Panc1 (cell line): Measurements from ENCODE around the gene STARD10. TPM values are rescaled to one million over a fixed set of nuclear protein-coding genes. Genes with fewer than 3 reads are reported as not detected.

Experiments
- ATAC-seq: fragments of 200-7000 bp; cut with Tn5 transposase; 2 replicates; pipeline ENCODE4 v1.9.1; 2020; ENCODE audit warnings: mild to moderate bottlenecking, moderate library complexity
- BruUV-seq: library from RNA; stranded (reverse); fragments of 400-500 nt; replicated peaks from 2 replicates; lab custom pipeline; 2021; lab: Mats Ljungman, UMichigan
- CTCF ChIA-PET: fragments of 300-600 bp; sonication (Branson Sonifier 250); formaldehyde crosslinking; loops from one replicate; lab custom pipeline; 2022; ENCODE audit warnings: antibody characterized with exemption; lab: Charles Lee
- POLR2A ChIA-PET: fragments of 300-600 bp; sonication (Branson Sonifier 250); formaldehyde crosslinking; loops from one replicate; lab custom pipeline; 2022; ENCODE audit warnings: antibody characterized with exemption; lab: Charles Lee
- DNase-seq: peaks from one replicate; pipeline ENCODE4 v3.0.0-alpha.2; 2010; ENCODE audit warnings: low read depth, low spot score
- H3K27ac ChIP-seq: 2 replicates; pipeline ENCODE4 v1.5.1; 2011; ENCODE audit warnings: mild to moderate bottlenecking, low read length, inconsistent platforms
- H3K27me3 ChIP-seq: fragments of 200-500 bp; sonication (Bioruptor generic); 2 replicates; pipeline ENCODE4 v1.6.0; 2014; ENCODE audit warnings: low read length, inconsistent platforms; ENCODE audit not compliant: control insufficient read depth, insufficient read depth
- H3K36me3 ChIP-seq: fragments of 200-500 bp; sonication (Bioruptor generic); 2 replicates; pipeline ENCODE4 v1.5.1; 2014; ENCODE audit warnings: inconsistent platforms, mild to moderate bottlenecking, low read length, moderate library complexity; ENCODE audit not compliant: control insufficient read depth, insufficient read depth
- H3K4me1 ChIP-seq: 2 replicates; pipeline ENCODE4 v1.5.1; 2011; ENCODE audit warnings: inconsistent platforms, mild to moderate bottlenecking, low read length, moderate library complexity; ENCODE audit not compliant: control insufficient read depth, insufficient read depth
- H3K4me3 ChIP-seq, 2 experiments: 2 replicates each; pipeline ENCODE4 v1.5.1; 2011 to 2012; ENCODE audit warnings: low read depth in 2 of 2, low read length in 2 of 2, mild to moderate bottlenecking in 2 of 2, inconsistent platforms in 1 of 2, moderate library complexity in 1 of 2
- H3K9me3 ChIP-seq: fragments of 200-500 bp; sonication (Bioruptor generic); 2 replicates; pipeline ENCODE4 v1.5.1; 2014; ENCODE audit warnings: low read depth, mild to moderate bottlenecking, inconsistent platforms, low read length, moderate library complexity; ENCODE audit not compliant: control insufficient read depth, insufficient read depth
- POLR2AphosphoS5 ChIP-seq: IDR thresholded peaks from 2 replicates; pipeline ENCODE4 v1.6.1; 2012; ENCODE audit warnings: mild to moderate bottlenecking, low read depth, low read length, moderate library complexity
- SIN3A ChIP-seq: IDR thresholded peaks from 2 replicates; pipeline ENCODE4 v1.6.1; 2012; ENCODE audit warnings: low read depth, mild to moderate bottlenecking, low read length, moderate library complexity, borderline replicate concordance; ENCODE audit not compliant: insufficient read depth
- TCF7L2 ChIP-seq: IDR thresholded peaks from 2 replicates; pipeline ENCODE4 v1.6.1; 2011; ENCODE audit warnings: mild to moderate bottlenecking, low read depth, low read length, inconsistent platforms
- in situ Hi-C: cut with HindIII; loops from 2 replicates; pipeline ENCODE4 v1.10.0; 2016; ENCODE audit warnings: low sequenced_read_pairs, low pct_unique_long_range_greater_than_20kb
- intact Hi-C: fragments of 100-400 bp; cut with micrococcal nuclease; formaldehyde crosslinking; loops from one replicate; pipeline ENCODE4 v1.10.0; 2022; ENCODE audit not compliant: unreplicated experiment
- total RNA-seq: library from RNA; stranded (reverse); gene quantifications from one replicate; pipeline ENCODE4 v1.2.1, GENCODE V29; 2021; ENCODE audit not compliant: unreplicated experiment
- TF ChIP-seq, protein P1 (sequence below): fragments of 450-650 bp; IDR thresholded peaks from 2 replicates; pipeline ENCODE4 v1.5.1; 2017; ENCODE audit warnings: mild to moderate bottlenecking
- TF ChIP-seq, protein P2 (sequence below), 2 experiments: IDR thresholded peaks; 2 replicates each; pipeline ENCODE4 v1.6.1; 2011 to 2012; ENCODE audit warnings: low read depth in 2 of 2, control low read depth in 1 of 2, low read length in 1 of 2, mild to moderate bottlenecking in 1 of 2, moderate library complexity in 1 of 2; ENCODE audit not compliant: insufficient read depth in 1 of 2

Gene STARD10
- total RNA-seq, 1 experiment from 2014 or later: 32.1 TPM

DNA sequence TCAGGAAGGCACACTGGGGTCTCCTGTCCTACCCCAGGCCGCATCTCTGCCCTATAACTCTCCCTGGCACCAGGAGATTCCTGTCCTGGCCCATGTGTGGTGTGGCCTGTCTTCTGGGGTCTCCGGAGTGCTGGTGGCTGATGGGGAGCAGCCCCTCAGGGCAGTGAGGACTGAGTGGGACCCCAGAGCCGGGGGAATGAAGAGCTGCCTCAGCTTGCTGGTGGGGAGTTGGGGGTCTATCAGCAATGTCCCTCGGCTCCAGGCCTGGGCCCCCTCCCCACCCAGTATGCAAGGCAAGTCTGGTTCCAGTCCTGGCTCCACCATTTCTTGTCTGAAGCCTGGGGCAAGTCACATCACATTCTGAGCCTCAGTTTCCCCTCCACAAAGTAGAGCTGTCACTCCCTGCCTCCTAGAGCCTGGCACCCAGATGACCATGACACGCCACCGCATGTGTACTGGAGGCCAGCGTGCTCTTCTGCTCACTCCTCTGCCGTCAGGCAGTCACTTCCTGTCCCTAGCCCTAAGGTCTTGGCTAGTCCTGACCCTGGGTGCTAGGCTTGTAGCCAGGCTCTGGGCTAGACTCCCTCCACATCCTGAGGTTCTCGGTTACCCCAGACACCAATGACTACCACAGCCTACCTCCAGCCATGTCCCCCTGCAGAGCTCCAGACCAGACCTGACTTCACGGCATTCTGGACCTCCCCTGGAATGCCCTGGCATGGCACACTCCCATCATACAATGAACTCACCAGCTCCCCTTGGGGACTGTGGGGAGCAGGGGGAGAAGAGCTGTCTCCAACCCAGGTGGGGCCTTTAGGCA is 54.4 kb downstream of the STARD10 start:
- ATAC-seq: no peak
- H3K4me1 ChIP-seq: peaks cover 19% of the 10 kb centered on the region
- no peaks in the 10 kb centered on the region for H3K9me3 ChIP-seq
- no peaks in the 10 kb centered on the region for H3K36me3 ChIP-seq
- DNase-seq: no peak
- no TSS peak for BruUV-seq
- ChIA-PET POLR2A (no interaction called here), CTCF (no interaction called here)
- in situ Hi-C loops: no loop called here
- no peak overlapping the region for H3K4me3 ChIP-seq
- intact Hi-C loops: no loop called here
- no peaks in the 10 kb centered on the region for H3K27me3 ChIP-seq
- no peak overlapping the region for H3K27ac ChIP-seq
- no peak for TF ChIP-seq POLR2AphosphoS5
- TF ChIP-seq, protein P1, sequence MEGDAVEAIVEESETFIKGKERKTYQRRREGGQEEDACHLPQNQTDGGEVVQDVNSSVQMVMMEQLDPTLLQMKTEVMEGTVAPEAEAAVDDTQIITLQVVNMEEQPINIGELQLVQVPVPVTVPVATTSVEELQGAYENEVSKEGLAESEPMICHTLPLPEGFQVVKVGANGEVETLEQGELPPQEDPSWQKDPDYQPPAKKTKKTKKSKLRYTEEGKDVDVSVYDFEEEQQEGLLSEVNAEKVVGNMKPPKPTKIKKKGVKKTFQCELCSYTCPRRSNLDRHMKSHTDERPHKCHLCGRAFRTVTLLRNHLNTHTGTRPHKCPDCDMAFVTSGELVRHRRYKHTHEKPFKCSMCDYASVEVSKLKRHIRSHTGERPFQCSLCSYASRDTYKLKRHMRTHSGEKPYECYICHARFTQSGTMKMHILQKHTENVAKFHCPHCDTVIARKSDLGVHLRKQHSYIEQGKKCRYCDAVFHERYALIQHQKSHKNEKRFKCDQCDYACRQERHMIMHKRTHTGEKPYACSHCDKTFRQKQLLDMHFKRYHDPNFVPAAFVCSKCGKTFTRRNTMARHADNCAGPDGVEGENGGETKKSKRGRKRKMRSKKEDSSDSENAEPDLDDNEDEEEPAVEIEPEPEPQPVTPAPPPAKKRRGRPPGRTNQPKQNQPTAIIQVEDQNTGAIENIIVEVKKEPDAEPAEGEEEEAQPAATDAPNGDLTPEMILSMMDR: no peak
- TF ChIP-seq TCF7L2: no peak
- TF ChIP-seq, protein P2, sequence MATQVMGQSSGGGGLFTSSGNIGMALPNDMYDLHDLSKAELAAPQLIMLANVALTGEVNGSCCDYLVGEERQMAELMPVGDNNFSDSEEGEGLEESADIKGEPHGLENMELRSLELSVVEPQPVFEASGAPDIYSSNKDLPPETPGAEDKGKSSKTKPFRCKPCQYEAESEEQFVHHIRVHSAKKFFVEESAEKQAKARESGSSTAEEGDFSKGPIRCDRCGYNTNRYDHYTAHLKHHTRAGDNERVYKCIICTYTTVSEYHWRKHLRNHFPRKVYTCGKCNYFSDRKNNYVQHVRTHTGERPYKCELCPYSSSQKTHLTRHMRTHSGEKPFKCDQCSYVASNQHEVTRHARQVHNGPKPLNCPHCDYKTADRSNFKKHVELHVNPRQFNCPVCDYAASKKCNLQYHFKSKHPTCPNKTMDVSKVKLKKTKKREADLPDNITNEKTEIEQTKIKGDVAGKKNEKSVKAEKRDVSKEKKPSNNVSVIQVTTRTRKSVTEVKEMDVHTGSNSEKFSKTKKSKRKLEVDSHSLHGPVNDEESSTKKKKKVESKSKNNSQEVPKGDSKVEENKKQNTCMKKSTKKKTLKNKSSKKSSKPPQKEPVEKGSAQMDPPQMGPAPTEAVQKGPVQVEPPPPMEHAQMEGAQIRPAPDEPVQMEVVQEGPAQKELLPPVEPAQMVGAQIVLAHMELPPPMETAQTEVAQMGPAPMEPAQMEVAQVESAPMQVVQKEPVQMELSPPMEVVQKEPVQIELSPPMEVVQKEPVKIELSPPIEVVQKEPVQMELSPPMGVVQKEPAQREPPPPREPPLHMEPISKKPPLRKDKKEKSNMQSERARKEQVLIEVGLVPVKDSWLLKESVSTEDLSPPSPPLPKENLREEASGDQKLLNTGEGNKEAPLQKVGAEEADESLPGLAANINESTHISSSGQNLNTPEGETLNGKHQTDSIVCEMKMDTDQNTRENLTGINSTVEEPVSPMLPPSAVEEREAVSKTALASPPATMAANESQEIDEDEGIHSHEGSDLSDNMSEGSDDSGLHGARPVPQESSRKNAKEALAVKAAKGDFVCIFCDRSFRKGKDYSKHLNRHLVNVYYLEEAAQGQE (IDR thresholded peaks at IDR 0.05; ENCODE audit: insufficient read depth in 1 of 2, low read depth in 2 of 2, low read length in 1 of 2): no peak
- TF ChIP-seq SIN3A: no peak

DNA sequence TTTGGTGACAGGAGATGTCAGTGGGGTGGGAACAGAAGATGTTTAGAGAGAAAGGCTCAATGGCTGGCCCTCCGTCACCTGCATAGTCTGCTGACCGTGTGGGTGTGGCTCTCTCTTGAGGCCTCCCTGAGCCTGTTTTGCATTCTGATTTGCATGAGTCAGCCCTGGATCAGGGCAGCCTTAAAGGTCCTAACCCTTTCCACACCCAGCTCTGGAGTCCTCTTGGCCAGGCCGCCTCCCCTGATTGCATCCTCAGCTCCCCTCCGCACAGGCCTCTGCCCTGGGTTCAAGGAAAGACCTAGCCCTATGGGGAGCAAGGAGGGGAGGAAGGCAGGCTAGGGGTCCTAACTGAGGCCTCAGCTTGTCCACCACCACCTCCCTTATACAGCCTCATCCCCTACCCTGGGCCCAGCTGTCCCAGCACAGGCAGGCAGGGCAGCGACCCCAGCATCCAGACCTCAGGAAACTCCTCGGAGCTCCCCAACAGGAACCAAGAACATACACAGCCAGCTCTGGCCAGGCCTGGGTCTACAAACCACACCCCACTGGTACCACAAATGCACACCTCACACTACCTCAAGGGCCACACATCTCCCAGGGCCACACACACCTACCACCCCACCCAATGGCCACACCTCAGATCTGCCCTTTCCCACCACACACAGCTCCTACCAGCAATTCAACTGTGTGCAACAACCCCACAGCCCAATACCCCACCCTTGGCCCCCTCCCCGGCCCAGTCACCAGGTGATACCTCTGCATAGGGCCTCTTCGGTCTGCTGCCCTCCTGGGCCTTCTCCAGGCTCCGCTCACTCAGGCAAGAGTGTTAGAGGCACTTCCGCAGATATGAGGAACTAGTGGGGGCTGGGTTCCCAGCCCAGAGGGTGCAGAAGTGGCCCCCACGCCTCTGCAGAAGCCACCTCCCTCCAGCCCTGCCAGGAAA is 55.4 kb downstream of the STARD10 start:
- Histone ChIP-seq H3K9me3 (no peaks in the 10 kb centered on the region), H3K4me1 (peaks cover 19% of the 10 kb centered on the region), H3K4me3 (no peak overlapping the region), H3K27me3 (no peaks in the 10 kb centered on the region), H3K36me3 (no peaks in the 10 kb centered on the region), H3K27ac (no peak overlapping the region)
- in situ Hi-C loops (no loop called here), intact Hi-C loops (no loop called here)
- ChIA-PET CTCF (interaction anchor here (0.6 kb wide), 1 partner anchor 404 kb away, joined by 6 read pairs; the partner anchor contains the start of gene FCHSD2), POLR2A (interaction anchor here (0.6 kb wide), 1 partner anchor 76 kb away, joined by 3 read pairs; the partner anchor contains the start of gene ATG16L2)
- TF ChIP-seq SIN3A: no peak
- TF ChIP-seq, protein P2 (IDR thresholded peaks at IDR 0.05; ENCODE audit: insufficient read depth in 1 of 2, low read depth in 2 of 2, low read length in 1 of 2): no peak
- TF ChIP-seq, protein P1: no peak
- no peak for TF ChIP-seq POLR2AphosphoS5
- TF ChIP-seq TCF7L2: no peak
- BruUV-seq: no TSS peak
- no peak for ATAC-seq
- no peak for DNase-seq
